Measurements from ENCODE around the gene DLG1. TPM values are rescaled to one million over a fixed set of nuclear protein-coding genes. Genes with fewer than 3 reads are reported as not detected.

Gene DLG1
- total and polyA plus RNA-seq, 8 donors = 17.9 to 173 (median 92.9) TPM

DNA sequence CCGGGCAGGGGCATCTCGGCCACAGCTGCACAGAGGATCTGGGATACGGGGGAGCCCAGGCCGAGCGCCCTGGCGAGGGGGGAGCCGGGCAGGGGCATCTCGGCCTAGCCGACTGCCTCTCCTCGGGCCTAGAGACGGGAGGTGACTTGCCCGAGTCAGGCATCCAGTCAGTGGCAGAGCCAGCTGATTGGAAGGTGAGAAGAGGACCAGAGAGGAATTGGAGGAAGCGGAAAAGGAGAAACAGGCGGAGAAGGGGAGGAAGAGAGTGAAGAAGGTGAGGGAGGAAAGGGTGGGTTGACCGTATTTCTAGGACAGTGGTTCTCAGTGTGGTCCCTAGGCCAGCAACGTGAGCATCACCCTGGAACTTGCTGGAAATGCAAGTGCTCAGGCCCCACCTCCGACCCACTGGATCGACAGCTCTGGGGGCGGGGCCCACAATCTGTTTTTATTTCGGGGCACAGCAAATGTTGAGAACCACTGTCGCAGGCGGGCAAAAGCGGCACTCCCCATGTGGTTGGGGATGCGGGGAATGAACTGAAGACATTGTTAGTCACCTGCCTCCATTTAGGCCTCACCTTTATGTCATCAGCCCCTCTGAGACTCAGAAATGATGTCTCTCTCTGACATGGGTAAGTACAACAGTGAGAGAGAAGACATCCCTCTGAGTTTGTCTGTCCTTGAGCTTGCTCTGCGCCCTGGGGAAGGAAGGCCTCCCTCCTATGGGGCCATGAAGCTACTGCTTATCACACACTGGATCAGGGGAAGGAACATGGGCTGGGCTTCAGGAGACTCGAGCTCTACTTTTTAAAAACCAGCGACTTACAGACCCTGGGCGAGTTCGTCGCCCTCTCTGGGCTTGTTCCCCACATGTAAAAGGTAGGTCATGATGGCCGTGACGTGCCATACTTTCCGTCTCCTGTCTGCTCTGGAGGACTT is 267.8 kb downstream of the DLG1 start:
- Histone ChIP-seq H3K4me3 (no peak overlapping the region), H3K27ac (peak overlapping the region in 3 of 5 donors; percentile 9 to 51 (median 42)), H3K4me1 (peaks cover 13 to 33% (median 23%) of the 10 kb centered on the region in 4 donors), H3K27me3 (peaks cover 0 to 42% (median 12%) of the 10 kb centered on the region in 3 donors), H3K9me3 (no peaks in the 10 kb centered on the region), H3K36me3 (no peaks in the 10 kb centered on the region)
- intact Hi-C loops (cut with DNase I; ENCODE audit: low total_unique reads) = no loop called here
- WGBS, 5 donors = 71 to 83% (median 81%) methylated on average over 24 to 31 of the region's 33 CpGs
- TF ChIP-seq POLR2AphosphoS5 (IDR thresholded peaks at IDR 0.05) (no peak), EP300 (IDR thresholded peaks at IDR 0.05) (no peak), CTCF (IDR thresholded peaks at IDR 0.05) (no peak), POLR2A (IDR thresholded peaks at IDR 0.05) (no peak)
- no peak for DNase-seq

GRCh38 chr3:197029511-197030167 is 268.8 kb downstream of the DLG1 start, which contains the start of gene MELTF:
Gene MELTF (minus strand): TSS chr3:197029817. CDS start chr3:197029702, 115 bp downstream.
- intact Hi-C loops (cut with DNase I; ENCODE audit: low total_unique reads) = no loop called here
- H3K36me3 ChIP-seq = no peaks in the 10 kb centered on the region
- no peak for TF ChIP-seq POLR2AphosphoS5 (IDR thresholded peaks at IDR 0.05)
- no peak for TF ChIP-seq POLR2A (IDR thresholded peaks at IDR 0.05)
- no peak for TF ChIP-seq EP300 (IDR thresholded peaks at IDR 0.05)
- peak in 4 of 7 experiments; percentile 10 to 89 (median 74) for TF ChIP-seq CTCF (IDR thresholded peaks at IDR 0.05)
- peaks cover 13 to 33% (median 23%) of the 10 kb centered on the region in 4 donors for H3K4me1 ChIP-seq
- H3K4me3 ChIP-seq = peak within 1 kb of the TSS; percentile 47 to 66 (median 52)
- H3K27me3 ChIP-seq = peaks cover 0 to 46% (median 12%) of the 10 kb centered on the region in 3 donors
- peak; percentile 58 to 83 for DNase-seq
- WGBS, 5 donors = 1 to 2% (median 2%) methylated on average over 10 to 60 of the region's 60 CpGs
- peak within 1 kb of the TSS in 3 of 5 donors; percentile 1 to 51 (median 9) for H3K27ac ChIP-seq
- H3K9me3 ChIP-seq = no peaks in the 10 kb centered on the region

DNA sequence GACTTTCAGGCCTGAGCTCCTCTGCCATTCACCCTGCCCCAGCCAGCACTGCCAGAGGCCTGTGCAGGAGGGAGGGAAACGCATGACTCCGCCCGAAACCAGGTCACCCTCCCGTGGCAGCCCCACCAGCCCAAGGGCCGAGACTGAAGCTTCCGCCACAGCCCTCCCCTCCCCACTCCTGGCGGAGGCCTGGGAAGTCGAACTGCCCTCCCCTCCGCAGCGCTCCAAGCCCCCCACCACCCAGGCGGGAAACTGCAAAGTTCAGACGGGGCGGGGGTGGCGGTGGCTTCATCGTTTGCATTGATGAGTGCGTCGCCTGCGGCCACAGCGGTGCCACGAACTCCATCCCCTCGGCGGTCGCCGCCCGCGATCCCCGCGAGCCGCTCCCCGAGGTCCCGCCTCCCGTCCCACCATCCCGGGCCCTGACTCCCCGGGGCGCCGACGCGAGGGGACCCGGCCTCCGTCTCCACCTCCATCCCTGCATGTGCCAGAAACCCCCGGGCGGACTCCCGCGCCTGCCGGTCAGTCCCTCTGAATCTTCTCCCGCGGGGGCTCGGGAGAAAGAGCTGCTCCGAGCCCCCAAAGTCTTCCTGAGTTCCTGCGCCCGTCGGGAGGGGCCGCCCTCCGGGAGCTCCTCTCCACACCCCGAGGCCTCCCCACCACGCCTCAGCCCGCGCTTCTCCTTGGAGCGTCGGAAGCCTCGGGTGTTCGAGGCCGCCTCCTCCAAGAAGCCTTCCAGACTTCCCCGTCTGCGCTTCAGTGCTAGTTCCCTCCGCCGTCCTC is 269.5 kb downstream of the DLG1 start:
- peak in 1 of 2 donors; percentile 49 for DNase-seq
- WGBS, 5 donors = 2 to 6% (median 5%) methylated on average over 22 to 67 of the region's 67 CpGs
- H3K4me1 ChIP-seq = peaks cover 13 to 33% (median 23%) of the 10 kb centered on the region in 4 donors
- peak overlapping the region in 2 of 5 donors; percentile 1 to 17 for H3K27ac ChIP-seq
- peak overlapping the region; percentile 47 to 66 (median 52) for H3K4me3 ChIP-seq
- no peaks in the 10 kb centered on the region for H3K9me3 ChIP-seq
- H3K27me3 ChIP-seq = peaks cover 0 to 53% (median 12%) of the 10 kb centered on the region in 3 donors
- no peaks in the 10 kb centered on the region for H3K36me3 ChIP-seq
- TF ChIP-seq EP300 (IDR thresholded peaks at IDR 0.05) (no peak), POLR2AphosphoS5 (IDR thresholded peaks at IDR 0.05) (no peak)
- intact Hi-C loops (cut with DNase I; ENCODE audit: low total_unique reads) = no loop called here

DNA sequence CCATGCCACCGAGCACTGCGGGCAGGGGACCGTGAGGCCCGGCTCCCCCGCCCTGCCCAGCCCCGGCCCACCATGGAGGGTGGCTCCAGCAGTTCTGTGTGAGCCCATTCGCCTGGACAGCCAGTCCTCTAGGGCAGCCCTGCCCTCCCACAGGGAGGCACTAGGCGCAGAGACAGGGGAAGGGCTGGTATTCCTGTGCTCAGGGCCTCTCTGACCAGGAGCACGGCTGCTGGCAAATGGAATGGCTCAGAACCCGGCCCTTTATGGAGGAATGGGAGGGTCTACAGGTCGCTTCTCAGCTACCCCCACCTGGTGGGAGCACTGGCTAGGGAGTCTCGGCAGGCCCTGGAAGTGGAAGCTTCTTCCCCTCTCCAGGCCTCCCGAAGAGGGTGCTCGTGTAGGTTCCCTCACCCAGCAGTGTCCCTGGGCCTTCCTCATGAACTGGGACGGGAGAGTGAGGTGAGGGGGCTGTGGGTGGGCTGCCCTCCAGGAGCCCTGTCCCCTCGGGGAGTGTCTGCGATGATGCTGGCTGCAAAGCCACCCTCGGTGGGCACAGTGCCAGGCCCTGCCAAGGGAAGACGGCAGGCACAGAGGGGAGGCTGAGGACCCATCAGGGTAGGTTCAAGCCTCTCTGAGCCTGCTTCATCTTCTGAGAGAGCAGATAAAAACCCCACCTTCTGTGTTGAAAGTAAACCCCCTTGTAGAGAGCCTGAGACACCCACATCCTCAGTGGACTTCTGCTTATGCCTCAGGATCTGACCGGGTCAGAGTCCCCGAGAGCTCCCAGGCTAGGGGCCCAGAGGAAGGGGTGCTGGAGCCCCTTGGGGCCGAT is 270.3 kb downstream of the DLG1 start:
- DNase-seq = no peak
- peak overlapping the region; percentile 47 to 66 (median 52) for H3K4me3 ChIP-seq
- TF ChIP-seq CTCF (IDR thresholded peaks at IDR 0.05) (no peak), EP300 (IDR thresholded peaks at IDR 0.05) (no peak), POLR2AphosphoS5 (IDR thresholded peaks at IDR 0.05) (no peak), POLR2A (IDR thresholded peaks at IDR 0.05) (no peak)
- H3K9me3 ChIP-seq = no peaks in the 10 kb centered on the region
- H3K27me3 ChIP-seq = peaks cover 0 to 54% (median 12%) of the 10 kb centered on the region in 3 donors
- no peaks in the 10 kb centered on the region for H3K36me3 ChIP-seq
- intact Hi-C loops (cut with DNase I; ENCODE audit: low total_unique reads) = no loop called here
- peaks cover 13 to 41% (median 26%) of the 10 kb centered on the region in 4 donors for H3K4me1 ChIP-seq
- H3K27ac ChIP-seq = peak overlapping the region in 1 of 5 donors; percentile 17
- WGBS, 5 donors = 77 to 85% (median 84%) methylated on average over 11 to 22 of the region's 22 CpGs

All from stomach (tissue), 9 donors.